HG03565 (cell line): ENCODE measurements around the gene FLT4.

Experiments used
- ATAC-seq: cut with Tn5 transposase; IDR thresholded peaks from one replicate; pipeline ENCODE4 v1.9.1; 2021; ENCODE audit warnings: mild to moderate bottlenecking, moderate library complexity; ENCODE audit not compliant: unreplicated experiment

The FLT4 gene

DNA sequence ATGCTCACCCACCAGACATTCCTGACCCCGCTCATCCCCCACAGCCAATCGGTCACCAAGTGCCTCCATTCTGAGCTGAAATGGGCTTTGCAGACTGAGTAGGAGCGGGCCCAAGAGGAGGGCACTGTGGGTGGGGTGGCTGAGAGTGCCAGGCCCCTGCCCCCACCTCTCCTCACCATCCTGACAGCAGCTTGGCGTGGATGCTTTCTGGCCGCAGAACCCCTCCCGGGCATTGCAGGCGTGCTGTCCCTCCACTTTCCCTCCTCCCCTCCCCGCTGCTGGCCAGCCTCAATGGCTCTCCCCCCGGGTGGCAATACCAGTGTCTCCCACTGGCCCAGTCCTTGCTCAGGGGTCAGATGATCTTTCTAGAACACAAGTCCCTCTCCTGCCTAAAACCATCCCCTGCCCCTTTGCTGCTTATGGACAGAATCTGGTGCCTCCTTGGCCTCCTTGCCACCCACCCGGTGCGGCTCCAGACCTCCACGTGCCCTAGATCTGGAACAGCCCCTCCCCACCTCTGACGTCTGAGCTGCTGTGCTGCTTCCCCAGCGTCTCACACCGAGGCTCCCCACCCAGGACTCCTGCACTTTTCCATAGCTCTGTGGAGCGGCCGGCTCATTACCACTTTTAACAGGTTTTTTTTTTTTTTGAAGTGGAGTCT lies 6.1 kb downstream of the FLT4 start:
- ATAC-seq: no peak

DNA sequence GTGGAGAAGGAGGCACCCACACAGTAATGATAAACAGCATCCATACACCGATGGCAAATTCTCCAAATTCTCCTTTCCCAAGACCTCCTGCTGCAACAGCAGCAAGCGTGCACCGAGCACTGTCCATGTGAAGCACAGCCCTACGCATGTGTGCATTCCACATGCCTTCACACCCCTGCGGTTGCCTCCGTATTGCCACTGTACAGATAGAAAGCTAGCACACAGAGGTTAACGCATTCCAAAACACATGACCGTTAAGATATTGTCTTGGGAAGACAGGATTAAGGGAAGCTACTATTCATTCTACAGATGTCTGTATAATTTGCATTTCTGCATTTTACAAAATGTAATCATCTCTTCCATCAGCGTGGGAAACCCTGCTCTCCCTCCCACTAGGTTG lies 6.6 kb downstream of the FLT4 start:
- ATAC-seq: no peak

GRCh38 chr5:180642181-180642775 lies 7.1 kb downstream of the FLT4 start:
- ATAC-seq: no peak

DNA sequence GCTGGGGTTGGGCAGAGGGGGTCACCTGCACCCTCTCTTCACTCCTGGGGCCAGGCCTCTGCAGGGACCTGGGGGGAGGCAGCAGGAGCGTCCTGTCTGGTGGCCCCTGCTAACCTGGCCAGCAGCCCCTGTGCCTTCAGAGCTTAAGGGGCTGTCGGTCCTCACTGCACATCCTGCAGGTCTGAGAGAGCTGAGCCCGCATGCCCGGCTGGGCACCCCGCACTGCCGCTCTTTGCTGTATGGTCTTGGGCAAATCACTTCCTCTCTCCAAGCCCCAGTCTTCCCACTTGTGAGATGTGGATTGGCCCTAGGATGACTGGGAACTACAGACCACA lies 7.9 kb downstream of the FLT4 start:
- ATAC-seq: no peak

DNA sequence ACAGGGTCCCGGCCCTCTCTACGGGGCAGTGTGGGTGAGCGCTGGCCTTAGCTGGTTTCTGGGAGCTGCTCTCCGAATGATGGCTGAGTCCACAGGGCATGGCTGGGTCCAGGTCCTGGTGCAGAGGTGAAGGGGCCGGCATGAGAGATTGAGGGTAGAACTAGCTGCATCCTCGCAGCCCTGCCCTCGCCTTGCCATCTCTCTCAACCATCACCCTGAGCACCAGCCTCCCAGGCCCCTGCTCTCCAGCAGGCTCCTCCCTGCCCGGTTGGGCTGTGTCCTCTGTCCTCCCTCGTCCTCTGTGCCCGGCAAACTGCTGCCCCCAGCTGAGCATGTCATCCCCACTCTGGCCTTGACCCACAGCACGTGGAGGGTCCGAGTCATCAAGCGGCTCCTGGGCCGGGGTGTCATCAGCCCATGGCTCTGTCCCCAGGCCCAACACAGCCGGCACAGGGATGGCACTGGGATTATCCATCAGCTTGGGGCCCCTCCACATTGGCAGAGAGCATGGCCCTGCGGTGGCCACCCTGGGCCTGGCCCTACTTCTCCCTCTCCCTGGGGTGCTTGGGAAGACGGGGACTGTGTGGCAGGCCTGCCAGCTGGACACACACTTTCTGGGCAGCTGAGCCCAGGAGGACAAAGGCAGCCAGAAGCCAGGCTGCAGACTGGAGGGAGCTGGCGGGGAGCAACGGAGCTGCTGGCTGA lies 8.4 kb downstream of the FLT4 start:
- no peak for ATAC-seq

DNA sequence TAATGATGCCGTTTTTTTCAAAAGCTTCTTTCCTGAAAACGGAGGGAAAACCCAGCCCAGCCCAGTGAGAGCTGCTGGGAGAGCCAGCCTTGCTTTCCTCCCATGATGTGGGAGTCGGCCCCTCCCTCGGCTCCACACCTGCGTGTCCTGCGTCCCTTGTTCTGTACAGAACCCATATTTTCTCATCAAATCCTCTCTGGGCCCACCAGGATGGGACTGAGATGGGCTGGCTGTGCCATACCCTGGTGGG lies 8.9 kb downstream of the FLT4 start:
- no peak for ATAC-seq

DNA sequence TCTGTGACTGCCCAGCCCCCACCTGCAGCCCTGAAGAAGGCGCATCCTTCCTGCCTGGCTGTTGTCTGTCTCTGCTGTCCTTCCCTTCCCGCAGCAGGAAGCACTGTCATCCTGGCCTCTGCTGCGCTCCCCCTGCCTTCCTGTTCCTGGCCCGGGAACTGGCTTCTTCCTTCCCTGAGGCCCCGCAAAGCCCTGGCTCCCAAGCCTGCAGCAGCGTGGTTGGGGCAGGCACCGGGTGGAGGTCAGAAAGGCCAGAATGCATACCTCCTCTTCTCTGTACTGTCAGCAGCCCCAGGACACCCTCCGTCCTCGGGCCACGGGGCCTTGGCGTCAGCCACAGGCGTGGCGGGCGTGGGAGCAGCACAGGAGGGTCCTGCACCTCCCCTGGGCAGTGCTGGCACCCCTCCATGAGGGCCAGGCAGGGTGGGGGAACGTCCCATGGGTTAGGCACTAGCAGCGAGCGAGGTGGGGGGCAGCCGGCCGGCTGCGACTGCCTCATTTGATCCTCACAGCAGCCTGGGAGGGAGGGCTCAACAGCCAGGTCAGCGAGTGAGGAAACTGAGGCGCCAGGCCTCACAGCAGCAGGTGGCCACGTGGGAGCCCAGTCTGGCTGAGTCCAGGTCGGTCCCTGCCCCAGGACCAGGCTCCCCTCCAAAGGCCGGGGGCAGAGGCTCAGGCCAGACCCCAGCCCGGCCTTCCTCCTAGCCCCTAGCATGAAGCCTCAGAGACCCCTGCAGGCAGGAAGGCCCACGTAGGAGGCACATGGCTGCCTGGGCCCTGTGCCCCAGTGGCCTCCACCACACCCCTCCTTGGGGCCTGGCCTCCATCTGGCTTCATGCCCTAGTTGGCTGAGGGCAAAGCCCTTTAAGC lies 9.4 kb downstream of the FLT4 start:
- ATAC-seq: no peak

DNA sequence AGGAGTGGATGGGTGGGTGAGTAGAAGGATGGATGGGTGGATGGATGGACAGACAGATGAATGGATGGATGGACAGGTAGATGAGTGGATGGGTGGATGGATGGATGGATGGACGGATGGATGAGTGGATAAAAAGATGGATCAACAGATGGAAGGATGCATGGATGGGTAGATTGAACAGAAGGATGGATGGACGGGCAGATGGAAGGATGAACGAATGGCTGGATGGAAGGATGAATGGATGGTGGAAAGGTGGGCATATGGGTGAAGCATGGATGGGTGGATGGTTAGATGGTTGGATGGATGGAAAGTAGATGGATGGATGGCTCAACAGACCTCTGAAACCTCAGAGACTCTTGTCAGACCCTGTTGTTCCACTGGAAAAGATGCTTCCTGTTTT lies 10.1 kb downstream of the FLT4 start:
- ATAC-seq: no peak

DNA sequence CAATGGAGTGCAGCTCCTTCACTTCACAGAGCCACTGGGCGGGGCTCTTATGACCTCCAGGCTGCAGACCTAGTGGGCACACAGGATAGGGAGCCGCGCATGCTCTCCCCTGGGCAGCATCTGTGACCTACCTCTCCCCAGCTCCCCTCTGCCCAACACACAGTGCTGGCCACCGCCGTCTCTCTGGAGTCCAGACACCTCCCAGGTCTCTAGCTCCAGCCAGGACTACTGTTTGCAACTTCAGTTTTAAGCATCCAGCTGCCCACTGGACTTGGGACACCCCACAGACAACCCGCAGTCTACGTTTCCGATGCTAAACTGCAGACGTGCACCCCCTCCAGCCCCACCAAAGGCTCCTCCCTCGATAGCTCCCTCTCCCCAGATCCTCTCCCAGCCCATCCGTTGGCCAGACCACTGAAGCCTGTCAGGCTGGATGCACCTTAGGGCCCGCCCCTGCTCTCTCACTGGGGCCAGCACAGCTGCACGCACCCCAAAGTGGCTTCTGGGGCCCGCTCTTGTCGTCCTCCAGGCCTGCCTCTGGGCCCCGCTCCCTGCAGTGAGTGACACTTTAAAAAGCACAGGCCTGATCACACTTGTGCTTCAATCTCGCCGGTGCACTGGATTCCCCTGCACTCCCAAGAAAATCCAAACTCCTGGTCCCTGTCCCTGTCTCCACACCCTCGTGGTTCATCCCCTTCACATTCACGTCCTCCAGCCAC lies 11.3 kb downstream of the FLT4 start:
- ATAC-seq: no peak

GRCh38 chr5:180636403-180637075 lies 12.9 kb downstream of the FLT4 start:
- ATAC-seq: no peak

DNA sequence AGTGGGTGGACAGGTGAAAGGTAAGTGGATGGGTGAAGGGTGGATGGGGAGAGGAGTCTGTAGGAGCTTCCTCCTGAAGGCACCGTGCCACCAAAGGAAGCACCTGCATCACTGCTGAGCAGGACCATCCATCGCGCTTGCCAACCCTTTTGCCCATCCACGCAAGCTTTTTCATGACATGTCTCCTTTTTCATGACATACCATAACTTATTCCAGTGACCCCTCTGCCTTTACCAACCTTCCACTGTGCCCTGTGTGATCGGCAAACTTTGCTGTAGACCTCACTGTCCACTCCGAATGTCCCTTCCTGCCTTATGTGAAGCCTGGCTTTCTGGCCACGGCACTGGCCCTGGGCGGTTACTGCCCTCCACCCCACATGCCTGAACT lies 13.4 kb downstream of the FLT4 start:
- no peak for ATAC-seq

GRCh38 chr5:180633283-180634177 lies 15.9 kb downstream of the FLT4 start:
- no peak for ATAC-seq

DNA sequence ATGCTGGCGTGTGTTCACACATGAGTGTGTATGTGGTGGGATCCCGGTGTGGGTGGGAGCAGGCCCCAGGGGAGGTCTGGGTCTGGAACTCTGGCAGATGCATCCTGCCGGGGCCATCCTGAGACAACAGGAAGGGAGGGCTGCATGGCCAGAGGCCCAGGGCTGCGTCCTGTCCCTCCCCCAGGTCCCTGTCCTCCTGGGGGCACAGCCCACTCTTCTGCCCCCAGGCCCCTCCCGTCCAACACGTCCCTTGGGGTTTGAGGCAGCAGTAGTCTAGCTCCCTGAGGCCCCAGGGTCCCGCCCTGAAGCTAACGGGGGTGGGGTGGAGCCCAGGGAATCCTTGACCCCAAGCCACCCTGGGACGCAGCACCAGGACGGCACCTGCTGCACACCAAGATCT lies 16.6 kb downstream of the FLT4 start:
- no peak for ATAC-seq

DNA sequence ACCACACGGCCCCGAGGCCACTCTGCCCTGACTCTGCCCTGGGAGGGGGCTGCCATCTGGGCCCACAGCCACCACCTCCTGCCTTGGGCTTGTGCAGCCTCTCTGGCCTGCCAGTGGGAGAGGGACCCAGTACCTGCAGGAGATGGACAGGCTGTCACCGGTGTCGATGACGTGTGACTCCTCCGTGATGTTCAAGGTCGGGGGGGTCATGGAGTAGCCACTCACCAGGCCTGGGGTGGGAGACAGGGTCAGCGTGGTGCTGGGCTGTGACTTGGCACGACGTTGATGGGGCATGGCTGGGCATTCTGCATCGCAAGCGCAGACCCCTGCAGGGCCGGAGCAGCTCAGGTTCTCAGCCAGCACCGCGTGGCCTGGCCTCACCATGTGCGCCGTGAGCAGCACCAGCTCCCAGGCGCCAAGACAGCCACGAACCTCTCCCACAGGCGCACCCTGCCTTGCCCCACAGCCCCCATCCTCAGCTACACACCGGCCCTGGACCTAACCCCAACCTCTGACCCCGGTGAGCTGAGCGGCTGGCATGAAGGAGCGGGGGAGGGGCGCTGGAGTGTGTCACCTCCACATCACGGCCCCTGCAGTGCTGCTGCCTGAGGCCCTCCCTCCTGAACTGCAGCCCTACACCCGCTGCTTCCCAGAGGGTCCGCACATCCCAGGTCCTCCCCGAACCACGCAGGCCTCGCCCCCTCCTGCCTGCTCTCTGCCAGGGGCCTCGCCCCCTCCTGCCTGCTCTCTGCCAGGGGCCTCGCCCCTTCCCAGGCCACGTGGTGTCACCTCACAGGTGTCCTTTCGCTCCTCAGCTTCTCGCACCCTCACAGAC lies 17.6 kb downstream of the FLT4 start:
- ATAC-seq: no peak

GRCh38 chr5:180630426-180630825 lies 19.0 kb downstream of the FLT4 start:
- no peak for ATAC-seq

- ATAC-seq: no peak
Measured at GRCh38 chr5:180629831-180630382, 19.5 kb downstream of the FLT4 start.

GRCh38 chr5:180628827-180629750 lies 20.3 kb downstream of the FLT4 start:
- ATAC-seq: no peak
